Activated CD8-positive, alpha-beta memory T cell treated with anti-CD3 and anti-CD28 coated beads, Interleukin-2, amount 50 U/mL, for 48 hours (primary cell): ENCODE data around the gene C1QTNF5.

Experiments used
- DNase-seq: peaks from one replicate; pipeline ENCODE4 v3.0.0-alpha.2; 2020

Gene C1QTNF5

GRCh38 chr11:119356349-119357031 is 15.8 kb upstream of the C1QTNF5 start:
- DNase-seq: peak; percentile 89

DNA sequence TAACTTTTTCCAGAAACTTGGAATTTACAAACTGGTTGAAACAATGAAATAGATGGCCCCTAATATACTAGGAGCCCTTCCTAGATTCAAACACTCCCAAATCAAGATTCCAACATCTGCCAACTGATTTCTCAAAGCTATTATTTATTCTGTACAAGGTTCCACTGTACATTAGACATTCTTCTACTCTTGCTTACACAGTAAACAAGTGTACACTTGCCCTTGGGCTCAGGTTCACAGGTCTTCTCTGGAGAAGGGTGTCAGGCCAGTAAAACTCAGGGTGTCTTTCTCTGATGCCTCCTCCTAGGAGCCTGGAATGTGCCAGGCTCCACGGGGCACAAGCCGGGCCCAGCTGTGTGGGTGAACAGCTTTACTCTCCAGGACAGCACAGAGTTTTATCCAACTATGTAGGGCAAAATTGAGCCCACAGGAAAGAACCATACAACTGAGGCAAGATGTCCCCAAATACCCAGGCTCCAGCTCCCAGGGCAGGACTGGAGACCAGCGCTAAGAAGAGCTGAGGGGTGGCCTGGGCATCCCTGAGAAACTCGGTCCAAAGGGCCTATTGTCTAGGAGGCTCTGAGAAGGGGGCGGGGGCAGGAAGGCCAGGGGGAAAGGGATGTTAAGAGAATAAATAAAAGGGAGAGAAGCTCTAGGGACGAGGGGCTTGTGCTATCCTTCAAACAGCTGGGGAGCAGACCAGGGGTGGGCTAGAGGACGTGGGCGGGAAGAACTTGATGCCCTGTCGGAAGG is 14.6 kb upstream of the C1QTNF5 start:
- no peak for DNase-seq

DNA sequence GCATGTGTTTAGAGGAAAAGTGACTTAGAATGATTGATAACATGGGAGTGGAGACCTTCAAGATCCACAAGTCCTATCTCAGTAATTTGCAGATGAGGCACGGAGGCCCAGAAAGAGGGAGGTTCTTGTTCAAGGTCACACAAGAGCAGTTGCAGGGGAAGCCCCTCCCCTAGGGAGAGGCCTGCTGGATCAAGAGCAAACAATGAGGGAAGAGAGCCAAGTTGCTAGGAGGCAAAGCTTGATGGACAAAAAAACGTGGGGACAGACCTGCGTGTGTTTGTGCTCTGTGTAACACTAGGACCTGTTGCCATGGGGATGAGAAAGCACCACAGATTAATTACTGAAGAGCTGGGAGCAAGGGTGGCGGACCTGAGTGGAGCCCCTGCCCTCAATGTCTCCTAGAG is 12.2 kb upstream of the C1QTNF5 start:
- no peak for DNase-seq

- no peak for DNase-seq
These were observed 10.5 kb upstream of the C1QTNF5 start for GRCh38 chr11:119351232-119351631.

- DNase-seq: no peak
These were observed 9.6 kb upstream of the C1QTNF5 start for GRCh38 chr11:119350302-119350701.

- DNase-seq: no peak
These were observed 7.4 kb upstream of the C1QTNF5 start for GRCh38 chr11:119347940-119348605.

DNA sequence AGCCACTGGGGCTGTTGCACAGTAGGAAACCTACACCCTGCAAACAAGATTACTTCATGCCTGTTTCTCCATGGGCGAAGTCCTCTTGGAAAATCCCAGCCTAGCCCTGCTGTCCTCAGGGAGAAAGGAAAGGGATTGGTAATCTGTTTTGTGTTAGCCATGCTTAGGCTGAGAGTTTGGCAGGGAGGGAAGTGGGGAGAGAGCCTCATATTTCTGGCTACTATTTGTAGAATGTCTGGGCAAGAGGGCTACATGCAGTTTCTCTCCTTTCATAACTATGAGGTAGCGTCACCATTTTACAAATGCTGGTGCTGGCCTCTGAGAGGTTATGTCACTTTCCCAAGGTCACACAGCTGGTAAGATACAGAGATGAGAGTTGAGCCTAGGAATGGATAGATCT is 6.6 kb upstream of the C1QTNF5 start:
- no peak for DNase-seq

GRCh38 chr11:119346605-119347004 is 5.9 kb upstream of the C1QTNF5 start, which contains the start of gene MFRP:
Gene MFRP (minus strand): TSS chr11:119346705. CDS start chr11:119346513, 192 bp downstream.
- DNase-seq: no peak

- DNase-seq: no peak
These were observed 5.0 kb upstream of the C1QTNF5 start for GRCh38 chr11:119345685-119346084.

DNA sequence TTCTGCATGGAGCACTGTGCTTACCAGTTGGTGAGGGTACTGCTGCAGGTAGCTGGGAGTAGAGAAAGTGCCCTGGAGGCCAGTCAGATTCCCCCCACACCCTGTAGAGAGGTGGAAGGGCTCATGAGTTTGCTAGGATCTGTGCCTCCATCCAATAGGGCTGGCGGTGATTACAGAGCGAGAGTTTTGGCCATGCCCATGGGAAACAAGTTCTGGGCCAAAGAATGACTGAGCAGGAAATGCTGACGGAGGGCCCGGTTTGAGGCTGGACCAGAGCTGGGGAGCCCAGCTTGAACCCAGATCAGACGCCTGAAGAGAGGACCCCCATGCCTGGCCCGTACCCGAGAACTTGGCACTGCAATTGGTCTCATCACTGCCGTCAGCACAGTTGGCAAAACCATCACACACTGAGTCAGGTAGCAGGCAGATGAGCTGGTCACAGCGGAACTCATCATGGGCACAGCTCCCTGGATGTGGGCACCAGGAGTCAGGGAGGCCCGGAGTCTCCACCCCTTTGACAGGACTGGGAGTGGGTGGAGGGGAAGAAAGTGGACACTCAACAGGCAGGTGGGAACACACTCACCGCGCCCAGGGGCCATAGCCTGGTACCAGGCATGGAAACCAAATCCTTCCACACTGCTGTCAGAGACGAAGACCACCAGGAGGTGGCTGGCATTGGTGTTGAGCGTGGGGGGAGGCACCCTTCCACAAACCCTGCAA is 3.8 kb upstream of the C1QTNF5 start:
- no peak for DNase-seq

- no peak for DNase-seq
These were observed 3.0 kb upstream of the C1QTNF5 start for GRCh38 chr11:119343726-119344125.

GRCh38 chr11:119342362-119343130 is 1.9 kb upstream of the C1QTNF5 start:
- no peak for DNase-seq

DNA sequence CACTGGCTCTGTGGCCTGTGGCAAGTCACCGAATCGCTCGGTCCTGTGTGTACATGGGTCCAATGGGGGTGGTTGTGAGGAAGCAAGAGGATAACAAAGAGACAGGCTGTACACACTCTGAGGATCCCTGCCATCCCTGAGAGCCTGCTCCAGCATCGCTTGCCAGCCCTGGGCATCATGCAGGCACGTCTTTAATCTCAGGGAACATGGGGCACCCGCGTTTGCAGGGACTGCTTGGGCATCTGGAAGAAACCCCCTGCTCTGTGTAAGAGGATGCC is 1.3 kb upstream of the C1QTNF5 start:
- DNase-seq: no peak

DNA sequence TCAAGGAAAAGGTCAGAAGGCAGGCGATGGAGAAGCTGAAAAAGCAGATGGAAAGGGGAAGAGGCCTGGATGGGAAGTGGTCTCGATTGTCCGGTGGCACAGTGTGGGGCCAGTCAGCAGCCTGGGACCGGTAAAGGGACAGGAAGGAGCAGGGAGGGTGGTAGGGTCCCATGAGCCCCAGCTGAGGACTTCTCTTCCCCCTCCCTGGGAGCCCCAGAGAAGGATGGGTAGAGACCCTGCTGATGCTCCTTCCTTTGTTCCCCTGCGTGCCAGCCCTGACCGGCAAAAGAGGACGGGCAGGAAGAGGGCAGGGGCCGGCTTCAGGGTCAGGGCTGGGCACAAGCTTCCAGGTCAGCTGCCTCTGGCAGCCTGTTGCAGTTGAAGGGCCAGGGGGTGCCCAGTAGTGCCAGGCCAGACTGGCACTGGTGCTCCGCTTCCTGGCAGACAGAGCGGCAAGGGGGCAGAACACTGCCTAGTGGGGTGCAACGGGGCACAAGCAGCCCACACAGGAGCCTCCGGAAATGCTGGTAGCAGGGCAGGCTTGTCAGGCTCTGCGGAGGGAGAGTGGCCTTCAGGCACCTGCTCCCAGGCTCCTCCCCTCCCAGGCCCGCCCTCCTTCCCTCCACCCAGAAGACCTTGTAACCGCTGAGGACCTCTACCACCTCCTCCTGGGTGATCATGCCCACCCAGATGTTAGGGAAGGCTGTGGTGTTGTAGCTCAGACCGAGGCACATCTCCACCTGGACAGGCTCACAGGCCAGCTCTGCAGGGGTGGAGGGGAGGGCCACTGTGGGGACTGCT is 739 bp upstream of the C1QTNF5 start:
- no peak for DNase-seq

GRCh38 chr11:119339589-119340334 is 921 bp downstream of the C1QTNF5 start:
- DNase-seq: peak; percentile 85

DNA sequence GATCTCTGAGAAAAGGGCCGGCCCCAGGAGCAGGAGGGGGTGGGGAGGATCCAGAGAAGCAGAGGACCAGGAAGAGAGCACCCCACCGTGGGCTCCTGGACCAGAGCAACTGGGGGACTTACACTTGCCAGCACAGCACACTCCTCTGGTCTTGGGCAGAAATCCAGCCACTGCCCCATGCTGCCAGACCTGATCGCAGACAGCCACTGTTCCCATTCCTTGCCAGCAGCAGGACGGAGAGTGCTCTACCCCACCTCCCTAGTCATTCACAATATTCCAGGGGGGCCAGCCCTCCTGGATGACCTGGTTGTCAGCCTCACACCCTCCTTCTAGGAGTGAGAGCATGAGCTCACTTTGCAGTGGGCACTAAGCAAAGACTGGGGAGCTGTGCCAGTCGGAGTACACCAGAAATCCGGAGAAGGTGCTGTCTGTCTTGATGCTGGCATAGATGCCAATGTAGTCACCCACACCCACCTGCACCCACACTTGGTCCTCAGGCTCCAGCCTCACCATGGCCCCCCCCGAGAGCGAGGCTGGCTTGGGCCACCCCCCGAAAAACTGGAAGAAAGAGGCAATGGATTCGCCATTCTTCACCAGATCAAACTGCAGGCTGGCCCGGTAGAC is 1.6 kb downstream of the C1QTNF5 start:
- peak; percentile 56 for DNase-seq

- DNase-seq: peak; percentile 85
These were observed 2.3 kb downstream of the C1QTNF5 start for GRCh38 chr11:119338318-119338890.

DNA sequence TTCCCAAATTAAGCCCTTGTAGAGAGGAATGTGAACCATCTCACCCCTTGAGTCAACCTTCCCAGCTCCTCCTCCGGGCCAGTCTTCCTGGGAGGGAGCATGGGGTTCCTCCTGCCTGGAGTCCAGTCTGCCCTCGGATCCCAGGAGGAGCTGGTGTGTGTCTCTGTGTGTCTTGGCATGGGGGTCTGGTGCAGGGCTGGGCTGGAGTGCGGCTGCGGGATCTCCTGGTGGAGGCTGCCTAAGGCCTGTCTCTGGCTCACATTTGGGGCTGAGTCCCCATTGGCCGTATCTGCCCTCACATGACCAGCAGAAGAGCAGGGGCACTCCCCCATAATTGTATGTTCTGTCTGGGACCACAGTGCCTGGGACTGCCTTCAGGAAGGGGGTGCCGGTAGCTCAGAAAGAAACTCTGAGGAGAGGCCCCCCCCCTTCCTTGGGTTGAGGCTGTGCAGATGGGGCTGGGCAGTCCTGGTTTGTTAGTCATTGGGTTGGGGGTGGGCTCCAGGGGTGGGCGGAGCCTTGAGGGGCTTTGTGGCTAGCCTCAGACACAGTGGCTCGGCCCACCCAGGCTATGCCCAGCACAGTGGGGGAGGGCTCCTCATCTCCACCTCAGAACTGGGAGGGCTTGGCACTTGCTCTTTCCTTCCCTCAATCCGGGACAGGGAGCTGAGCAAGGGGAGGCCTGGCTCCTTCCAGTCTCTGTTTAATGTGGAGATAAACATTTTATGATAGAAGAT is 2.9 kb downstream of the C1QTNF5 start:
- no peak for DNase-seq

- no peak for DNase-seq
These were observed 3.8 kb downstream of the C1QTNF5 start for GRCh38 chr11:119336744-119337469.
